Gastrocnemius medialis (tissue), 4 donors: Measurements from ENCODE around the gene SLC2A14.
"Not testable (repeated sequence)": the region's sequence is repeated elsewhere in the genome, so short reads cannot be mapped to it uniquely, and the experiment has no call there.

Experiments
- POLR2A ChIP-seq, 2 donors: fragments of 450-650 bp; IDR thresholded peaks; one replicate each; pipeline ENCODE4 v1.6.1; 2017; ENCODE audit warnings: antibody characterized with exemption in 2 of 2, mild to moderate bottlenecking in 2 of 2, moderate library complexity in 2 of 2
- TF ChIP-seq, protein P1 (sequence below), 5 experiments: fragments of 450-650 bp in 3 of 5; fragments of 200-600 bp in 2 of 5; sonication (generic) in 2 of 5; IDR thresholded peaks in 4 of 5; conservative IDR thresholded peaks in 1 of 5; 1 replicate in 4 of 5; 2 replicates in 1 of 5; pipeline ENCODE4 v1.5.1; 2016 to 2019; ENCODE audit warnings: antibody characterized with exemption in 5 of 5, mild to moderate bottlenecking in 3 of 5, moderate library complexity in 3 of 5

GRCh38 chr12:7918268-7918590 is 45.5 kb upstream of the SLC2A14 start:
- TF ChIP-seq, protein P1, sequence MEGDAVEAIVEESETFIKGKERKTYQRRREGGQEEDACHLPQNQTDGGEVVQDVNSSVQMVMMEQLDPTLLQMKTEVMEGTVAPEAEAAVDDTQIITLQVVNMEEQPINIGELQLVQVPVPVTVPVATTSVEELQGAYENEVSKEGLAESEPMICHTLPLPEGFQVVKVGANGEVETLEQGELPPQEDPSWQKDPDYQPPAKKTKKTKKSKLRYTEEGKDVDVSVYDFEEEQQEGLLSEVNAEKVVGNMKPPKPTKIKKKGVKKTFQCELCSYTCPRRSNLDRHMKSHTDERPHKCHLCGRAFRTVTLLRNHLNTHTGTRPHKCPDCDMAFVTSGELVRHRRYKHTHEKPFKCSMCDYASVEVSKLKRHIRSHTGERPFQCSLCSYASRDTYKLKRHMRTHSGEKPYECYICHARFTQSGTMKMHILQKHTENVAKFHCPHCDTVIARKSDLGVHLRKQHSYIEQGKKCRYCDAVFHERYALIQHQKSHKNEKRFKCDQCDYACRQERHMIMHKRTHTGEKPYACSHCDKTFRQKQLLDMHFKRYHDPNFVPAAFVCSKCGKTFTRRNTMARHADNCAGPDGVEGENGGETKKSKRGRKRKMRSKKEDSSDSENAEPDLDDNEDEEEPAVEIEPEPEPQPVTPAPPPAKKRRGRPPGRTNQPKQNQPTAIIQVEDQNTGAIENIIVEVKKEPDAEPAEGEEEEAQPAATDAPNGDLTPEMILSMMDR (IDR thresholded peaks at IDR 0.05 in 4 of 5, conservative IDR thresholded peaks at IDR 0.05 in 1 of 5) = not testable (repeated sequence)
- TF ChIP-seq POLR2A (IDR thresholded peaks at IDR 0.05) = not testable (repeated sequence)
